Liver (tissue), 9 donors: ENCODE results near the gene KCNK17. TPM values are rescaled to one million over a fixed set of nuclear protein-coding genes. Genes with fewer than 3 reads are reported as not detected.

Experiments
- DNase-seq: peaks from one replicate; pipeline ENCODE4 v3.0.0-alpha.2; 2017; ENCODE audit warnings: low spot score
- H3K27ac ChIP-seq, 2 donors: one replicate each; pipeline ENCODE4 v1.7.0; 2013; ENCODE audit warnings: inconsistent platforms in 2 of 2, low read length in 2 of 2, control low read depth in 1 of 2, low read depth in 1 of 2, mild to moderate bottlenecking in 1 of 2
- H3K27me3 ChIP-seq, 4 donors: one replicate each; pipeline versions ENCODE4 v1.6.1 to v1.7.0; 2013; ENCODE audit warnings: low read length in 3 of 4, inconsistent platforms in 1 of 4, mild to moderate bottlenecking in 1 of 4, moderate library complexity in 1 of 4; ENCODE audit not compliant: control insufficient read depth in 4 of 4, insufficient read depth in 4 of 4
- H3K36me3 ChIP-seq, 4 donors: one replicate each; pipeline versions ENCODE4 v1.6.1 to v1.7.0; 2013; ENCODE audit warnings: low read length in 3 of 4, mild to moderate bottlenecking in 3 of 4, low read depth in 1 of 4, moderate library complexity in 1 of 4; ENCODE audit not compliant: control insufficient read depth in 4 of 4, insufficient read depth in 3 of 4
- H3K4me1 ChIP-seq, 4 donors: one replicate each; pipeline versions ENCODE4 v1.6.1 to v1.7.0; 2013; ENCODE audit warnings: low read length in 3 of 4, mild to moderate bottlenecking in 3 of 4, moderate library complexity in 1 of 4; ENCODE audit not compliant: control insufficient read depth in 4 of 4, insufficient read depth in 4 of 4
- H3K4me3 ChIP-seq, 3 donors: one replicate each; pipeline versions ENCODE4 v1.6.1 to v1.7.0; 2013; ENCODE audit warnings: low read length in 3 of 3, control low read depth in 1 of 3, low read depth in 1 of 3, mild to moderate bottlenecking in 1 of 3
- H3K9ac ChIP-seq, 2 donors: one replicate each; pipeline ENCODE4 v1.7.0; 2013; ENCODE audit warnings: low read length in 2 of 2, mild to moderate bottlenecking in 2 of 2, moderate library complexity in 2 of 2, control low read depth in 1 of 2, low read depth in 1 of 2
- H3K9me3 ChIP-seq, 4 donors: one replicate each; pipeline versions ENCODE4 v1.6.1 to v1.7.0; 2013; ENCODE audit warnings: low read length in 3 of 4; ENCODE audit not compliant: control insufficient read depth in 4 of 4
- EGR1 ChIP-seq, 2 donors: IDR thresholded peaks; 2 replicates each; pipeline ENCODE4 v1.6.1; 2016 to 2018; ENCODE audit warnings: antibody characterized with exemption in 2 of 2, low read depth in 2 of 2
- FOXA1 ChIP-seq: IDR thresholded peaks from 2 replicates; pipeline ENCODE4 v1.6.1; 2016; ENCODE audit warnings: antibody characterized with exemption
- FOXA2 ChIP-seq: IDR thresholded peaks from 2 replicates; pipeline ENCODE4 v1.6.1; 2016; ENCODE audit warnings: antibody characterized with exemption
- GABPA ChIP-seq, 2 donors: IDR thresholded peaks in 1 of 2; conservative IDR thresholded peaks in 1 of 2; 2 replicates each; pipeline ENCODE4 v1.6.1; 2016; ENCODE audit warnings: antibody characterized with exemption in 2 of 2, mild to moderate bottlenecking in 1 of 2, moderate library complexity in 1 of 2
- HNF4A ChIP-seq, 2 donors: conservative IDR thresholded peaks; 2 replicates each; pipeline ENCODE4 v1.6.1; 2016; ENCODE audit warnings: antibody characterized with exemption in 2 of 2, mild to moderate bottlenecking in 2 of 2
- JUND ChIP-seq, 2 donors: IDR thresholded peaks; 2 replicates each; pipeline ENCODE4 v1.6.1; 2016; ENCODE audit warnings: antibody characterized with exemption in 2 of 2
- NR2F2 ChIP-seq: IDR thresholded peaks from 2 replicates; pipeline ENCODE4 v1.6.1; 2016; ENCODE audit warnings: antibody characterized with exemption
- REST ChIP-seq: IDR thresholded peaks from 2 replicates; pipeline ENCODE4 v1.6.1; 2016; ENCODE audit warnings: antibody characterized with exemption, mild to moderate bottlenecking
- RXRA ChIP-seq, 2 donors: IDR thresholded peaks; 2 replicates each; pipeline ENCODE4 v1.6.1; 2017 to 2018; ENCODE audit warnings: antibody characterized with exemption in 2 of 2, mild to moderate bottlenecking in 1 of 2
- SP1 ChIP-seq: IDR thresholded peaks from 2 replicates; pipeline ENCODE4 v1.6.1; 2018; ENCODE audit warnings: antibody characterized with exemption, mild to moderate bottlenecking
- TAF1 ChIP-seq: conservative IDR thresholded peaks from 2 replicates; pipeline ENCODE4 v1.6.1; 2016; ENCODE audit warnings: antibody characterized with exemption, mild to moderate bottlenecking
- YY1 ChIP-seq: IDR thresholded peaks from 2 replicates; pipeline ENCODE4 v1.6.1; 2016; ENCODE audit warnings: antibody characterized with exemption, mild to moderate bottlenecking
- WGBS: extraction: QIAGEN DNeasy Blood & Tissue Kit; methylation state at CpG from one replicate; pipeline ENCODE4 v1.1.7; 2013; 5-methylcytosine and 5-hydroxymethylcytosine counted together
- polyA plus RNA-seq, 2 donors: library from polyadenylated mRNA; stranded (reverse) in 1 of 2; unstranded in 1 of 2; fragments of 200-250 nt in 1 of 2; fragments of >200 nt in 1 of 2; fragmentation: Nextera tagmentation in 1 of 2; extraction: Ambion mirVana in 1 of 2; gene quantifications; one replicate each; pipeline versions ENCODE4 v1.2.1 to v1.2.3, GENCODE V29; 2013 to 2015
- total RNA-seq, 2 donors: library from RNA; depleted of rRNA; stranded (reverse); fragments of >200 nt; gene quantifications; one replicate each; pipeline ENCODE4 v1.2.3, GENCODE V29; 2014
- TF ChIP-seq, protein P1 (sequence below): IDR thresholded peaks from 2 replicates; pipeline ENCODE4 v1.6.1; 2016; ENCODE audit warnings: antibody characterized with exemption
- TF ChIP-seq, protein P2 (sequence below): fragments of 150-350 bp; IDR thresholded peaks from 2 replicates; pipeline ENCODE4 v1.5.1; 2017; ENCODE audit warnings: improper control_type of control experiment, low read depth, low read length; ENCODE audit not compliant: missing input control
- TF ChIP-seq, protein P3 (sequence below): IDR thresholded peaks from 2 replicates; pipeline ENCODE4 v1.6.1; 2016; ENCODE audit warnings: antibody characterized with exemption
- donor health status: healthy.
- donor health status: healthy.
- donor health status: healthy.
- donor health status: healthy.
- donor health status: healthy.

Gene KCNK17
- total and polyA plus RNA-seq, 4 donors = 0.19 to 1.9 (median 0.49) TPM

DNA sequence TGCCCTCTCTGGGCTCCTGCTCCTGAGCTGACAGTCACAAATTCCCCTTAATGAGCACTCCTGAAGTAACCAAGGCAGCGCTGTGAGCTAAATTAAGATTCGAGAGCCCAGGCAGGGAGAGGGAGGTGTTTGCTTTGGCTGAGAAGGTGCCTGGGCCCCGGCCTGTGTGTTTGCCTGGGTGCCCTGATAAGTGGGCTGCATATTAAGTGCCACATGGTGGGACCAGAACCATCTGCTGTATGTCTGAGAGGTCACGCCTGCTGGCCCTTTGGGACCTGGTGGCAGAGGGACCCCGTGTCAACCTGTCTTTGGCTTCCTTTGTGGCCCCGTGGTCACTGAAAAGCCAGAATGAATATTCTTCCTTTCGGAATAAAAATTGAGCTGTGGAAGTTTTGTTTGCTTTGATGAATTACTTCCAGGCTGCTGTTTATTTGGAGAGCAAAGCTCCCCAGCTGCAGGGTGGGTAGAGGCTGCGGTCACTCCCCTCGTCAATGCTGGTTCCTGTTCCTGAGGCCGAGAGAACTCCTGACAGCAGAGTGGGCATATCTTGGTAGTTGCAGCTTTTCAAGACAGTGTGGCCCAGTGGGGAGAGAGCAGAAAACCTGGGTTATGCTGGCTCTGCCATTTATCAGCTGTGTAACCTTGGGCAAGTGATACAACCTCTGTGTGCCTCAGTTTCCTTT is 25.8 kb upstream of the KCNK17 start:
- H3K4me3 ChIP-seq = no peak overlapping the region
- H3K4me1 ChIP-seq = peaks cover 0 to 2% (median 0%) of the 10 kb centered on the region in 4 donors
- no peak overlapping the region for H3K27ac ChIP-seq
- TF ChIP-seq EGR1 (IDR thresholded peaks at IDR 0.05; ENCODE audit: low read depth in 2 of 2) = no peak
- TF ChIP-seq JUND (IDR thresholded peaks at IDR 0.05) = no peak
- no peak for TF ChIP-seq SP1
- TF ChIP-seq, protein P1, sequence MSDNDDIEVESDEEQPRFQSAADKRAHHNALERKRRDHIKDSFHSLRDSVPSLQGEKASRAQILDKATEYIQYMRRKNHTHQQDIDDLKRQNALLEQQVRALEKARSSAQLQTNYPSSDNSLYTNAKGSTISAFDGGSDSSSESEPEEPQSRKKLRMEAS = no peak
- TF ChIP-seq HNF4A (conservative IDR thresholded peaks at IDR 0.05) = no peak
- TF ChIP-seq FOXA2 = no peak
- TF ChIP-seq YY1 = no peak
- 69% methylated on average over 10 of the region's 10 CpGs for WGBS
- no peak for DNase-seq
- no peaks in the 10 kb centered on the region for H3K27me3 ChIP-seq
- no peaks in the 10 kb centered on the region for H3K36me3 ChIP-seq
- H3K9me3 ChIP-seq = no peaks in the 10 kb centered on the region
- H3K9ac ChIP-seq = no peak overlapping the region

- no peak for TF ChIP-seq GABPA (IDR thresholded peaks at IDR 0.05 in 1 of 2, conservative IDR thresholded peaks at IDR 0.05 in 1 of 2)
- no peak for TF ChIP-seq NR2F2
- TF ChIP-seq, protein P2, sequence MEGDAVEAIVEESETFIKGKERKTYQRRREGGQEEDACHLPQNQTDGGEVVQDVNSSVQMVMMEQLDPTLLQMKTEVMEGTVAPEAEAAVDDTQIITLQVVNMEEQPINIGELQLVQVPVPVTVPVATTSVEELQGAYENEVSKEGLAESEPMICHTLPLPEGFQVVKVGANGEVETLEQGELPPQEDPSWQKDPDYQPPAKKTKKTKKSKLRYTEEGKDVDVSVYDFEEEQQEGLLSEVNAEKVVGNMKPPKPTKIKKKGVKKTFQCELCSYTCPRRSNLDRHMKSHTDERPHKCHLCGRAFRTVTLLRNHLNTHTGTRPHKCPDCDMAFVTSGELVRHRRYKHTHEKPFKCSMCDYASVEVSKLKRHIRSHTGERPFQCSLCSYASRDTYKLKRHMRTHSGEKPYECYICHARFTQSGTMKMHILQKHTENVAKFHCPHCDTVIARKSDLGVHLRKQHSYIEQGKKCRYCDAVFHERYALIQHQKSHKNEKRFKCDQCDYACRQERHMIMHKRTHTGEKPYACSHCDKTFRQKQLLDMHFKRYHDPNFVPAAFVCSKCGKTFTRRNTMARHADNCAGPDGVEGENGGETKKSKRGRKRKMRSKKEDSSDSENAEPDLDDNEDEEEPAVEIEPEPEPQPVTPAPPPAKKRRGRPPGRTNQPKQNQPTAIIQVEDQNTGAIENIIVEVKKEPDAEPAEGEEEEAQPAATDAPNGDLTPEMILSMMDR = no peak
- TF ChIP-seq FOXA2 = no peak
- TF ChIP-seq RXRA (IDR thresholded peaks at IDR 0.05) = no peak
- no peak for TF ChIP-seq HNF4A (conservative IDR thresholded peaks at IDR 0.05)
- TF ChIP-seq EGR1 (IDR thresholded peaks at IDR 0.05; ENCODE audit: low read depth in 2 of 2) = no peak
- TF ChIP-seq REST = no peak
- TF ChIP-seq TAF1 = no peak
- TF ChIP-seq JUND (IDR thresholded peaks at IDR 0.05) = no peak
- TF ChIP-seq FOXA1 = no peak
- TF ChIP-seq, protein P3, sequence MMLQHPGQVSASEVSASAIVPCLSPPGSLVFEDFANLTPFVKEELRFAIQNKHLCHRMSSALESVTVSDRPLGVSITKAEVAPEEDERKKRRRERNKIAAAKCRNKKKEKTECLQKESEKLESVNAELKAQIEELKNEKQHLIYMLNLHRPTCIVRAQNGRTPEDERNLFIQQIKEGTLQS = no peak
- Histone ChIP-seq H3K9ac (no peak overlapping the region), H3K27me3 (no peaks in the 10 kb centered on the region), H3K4me1 (peaks cover 0 to 2% (median 0%) of the 10 kb centered on the region in 4 donors), H3K27ac (no peak overlapping the region), H3K4me3 (no peak overlapping the region), H3K36me3 (no peaks in the 10 kb centered on the region), H3K9me3 (no peaks in the 10 kb centered on the region)
- no peak for DNase-seq
- WGBS = 79% methylated on average over 9 of the region's 9 CpGs
Measured at GRCh38 chr6:39339096-39339867, 25.1 kb upstream of the KCNK17 start.
